IPS-20b (cell line): ENCODE measurements around the gene PDE6A.

ENCODE experiments used
- H3K27ac ChIP-seq: one replicate; pipeline ENCODE4 v1.5.1; 2013; ENCODE audit warnings: low read length
- H3K27me3 ChIP-seq: 2 replicates; pipeline ENCODE4 v1.6.1; 2013; ENCODE audit warnings: mild to moderate bottlenecking, low read length, inconsistent platforms; ENCODE audit not compliant: insufficient read depth
- H3K36me3 ChIP-seq: 2 replicates; pipeline ENCODE4 v1.6.1; 2013; ENCODE audit warnings: low read depth, mild to moderate bottlenecking, inconsistent platforms, low read length, moderate library complexity; ENCODE audit not compliant: insufficient read depth
- H3K4me1 ChIP-seq: 2 replicates; pipeline ENCODE4 v1.6.1; 2013; ENCODE audit warnings: mild to moderate bottlenecking, control low read depth, inconsistent platforms, low read length, moderate library complexity; ENCODE audit not compliant: insufficient read depth
- H3K4me3 ChIP-seq: 2 replicates; pipeline ENCODE4 v1.5.1; 2013; ENCODE audit warnings: mild to moderate bottlenecking, low read length, inconsistent platforms
- H3K9ac ChIP-seq: 2 replicates; pipeline ENCODE4 v1.6.1; 2013; ENCODE audit warnings: low read depth, mild to moderate bottlenecking, inconsistent platforms, low read length, moderate library complexity
- H3K9me3 ChIP-seq: 2 replicates; pipeline ENCODE4 v1.6.1; 2013; ENCODE audit warnings: mild to moderate bottlenecking, low read depth, low read length, inconsistent platforms; ENCODE audit not compliant: insufficient read depth

The PDE6A gene

DNA sequence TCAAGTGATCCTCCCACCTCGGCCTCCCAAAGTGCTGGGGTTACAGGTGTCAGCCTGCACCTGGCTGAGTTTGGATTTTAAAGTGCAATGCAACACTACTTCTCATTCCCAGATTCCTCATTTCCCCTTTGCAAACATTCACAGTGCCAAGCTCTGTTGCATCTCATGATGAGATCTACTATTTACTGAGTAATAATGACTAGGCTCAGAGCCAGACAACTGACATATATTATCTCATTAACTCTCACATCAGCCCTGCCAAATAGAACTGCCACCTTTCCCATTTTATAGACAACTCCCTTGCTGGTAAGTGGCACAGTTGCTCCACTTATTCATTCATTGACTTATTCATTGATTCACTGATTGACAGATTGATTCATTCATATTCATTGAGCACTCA lies 7.0 kb downstream of the PDE6A start:
- Histone ChIP-seq H3K9ac (no peak overlapping the region), H3K9me3 (no peaks in the 10 kb centered on the region), H3K4me1 (no peaks in the 10 kb centered on the region; the same call in 1 of the 2 replicates), H3K27ac (no peak overlapping the region), H3K27me3 (peaks cover under 1% of the 10 kb centered on the region; the same call in 1 of the 2 replicates), H3K36me3 (no peaks in the 10 kb centered on the region), H3K4me3 (no peak overlapping the region)

DNA sequence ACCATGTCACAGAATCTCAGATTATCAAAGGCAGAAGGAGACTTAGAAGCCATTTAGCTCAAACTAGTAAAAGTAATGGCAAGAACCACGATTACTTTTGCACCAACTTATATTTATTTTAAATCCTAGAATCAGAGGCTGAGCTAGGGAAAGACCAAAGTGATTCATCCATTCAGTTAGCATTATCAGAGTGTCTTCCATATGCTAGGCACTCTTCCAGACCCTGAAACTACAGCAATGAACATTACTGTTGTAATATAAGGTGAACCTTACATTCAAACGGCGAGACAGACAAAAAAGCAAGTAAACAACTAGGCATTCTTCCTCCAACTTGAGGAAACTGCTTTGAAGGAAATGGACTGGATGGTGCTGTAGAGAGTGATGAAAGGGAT lies 7.9 kb downstream of the PDE6A start:
- Histone ChIP-seq H3K9me3 (no peaks in the 10 kb centered on the region), H3K27ac (no peak overlapping the region), H3K4me3 (no peak overlapping the region), H3K9ac (no peak overlapping the region), H3K36me3 (no peaks in the 10 kb centered on the region), H3K4me1 (no peaks in the 10 kb centered on the region; the same call in 1 of the 2 replicates), H3K27me3 (peaks cover 8% of the 10 kb centered on the region; the same call in 1 of the 2 replicates)

DNA sequence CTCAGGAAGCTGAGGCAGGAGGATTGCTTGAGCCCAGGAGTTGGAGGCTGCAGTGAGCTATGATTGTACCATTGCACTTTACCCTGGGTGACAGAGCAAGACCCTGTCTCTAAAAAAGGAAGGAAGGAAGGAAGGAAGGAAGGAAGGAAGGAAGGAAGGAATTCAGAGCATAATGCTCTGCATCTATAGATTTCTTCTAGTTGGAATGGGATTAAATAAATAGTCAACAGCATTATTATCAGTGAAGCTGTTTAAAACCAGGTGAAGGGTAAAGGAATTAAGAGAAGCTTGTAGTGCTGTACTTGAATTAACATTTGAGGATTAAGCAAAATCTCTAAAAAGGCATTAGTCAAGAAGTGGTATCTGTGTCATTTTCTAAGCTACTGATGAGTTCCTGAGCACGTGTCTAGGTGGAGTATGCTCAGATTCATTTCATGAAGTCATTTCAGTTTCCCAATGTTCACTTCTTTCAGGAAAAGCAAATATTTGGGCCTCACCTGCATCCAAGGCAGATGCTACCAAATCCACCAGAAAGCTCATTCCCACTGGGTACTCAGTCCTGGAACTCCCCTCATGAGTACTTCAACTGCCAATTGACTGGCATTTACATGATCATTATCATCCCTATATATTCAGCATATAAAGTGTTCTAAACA lies 8.4 kb downstream of the PDE6A start:
- no peak overlapping the region for H3K4me3 ChIP-seq
- H3K4me1 ChIP-seq = no peaks in the 10 kb centered on the region; the same call in 1 of the 2 replicates
- H3K36me3 ChIP-seq = no peaks in the 10 kb centered on the region
- no peak overlapping the region for H3K27ac ChIP-seq
- H3K27me3 ChIP-seq = peaks cover 8% of the 10 kb centered on the region; the same call in 1 of the 2 replicates
- no peak overlapping the region for H3K9ac ChIP-seq
- no peaks in the 10 kb centered on the region for H3K9me3 ChIP-seq

DNA sequence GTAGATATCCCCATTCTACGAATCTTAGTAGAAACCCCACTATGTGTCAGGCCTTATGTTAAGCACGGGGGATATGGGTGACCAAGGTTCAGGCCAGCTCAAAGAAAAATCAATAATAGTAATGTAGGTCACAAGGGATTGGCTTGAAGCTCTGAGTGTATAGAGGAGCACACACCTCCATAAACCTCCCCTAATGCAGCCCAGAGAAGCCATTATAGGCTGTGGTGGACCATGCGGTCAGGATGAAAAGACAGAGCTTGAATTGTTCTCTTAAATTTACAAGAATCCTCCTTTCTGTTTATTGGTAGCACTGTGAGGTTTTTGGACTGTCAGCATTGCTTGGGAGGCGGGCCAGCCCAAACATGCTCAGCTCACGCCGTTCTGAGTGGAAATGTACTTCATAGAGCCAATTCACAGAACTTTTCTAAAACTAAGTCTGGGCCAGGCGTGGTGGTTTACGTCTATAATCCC lies 9.1 kb downstream of the PDE6A start:
- Histone ChIP-seq H3K9ac (no peak overlapping the region), H3K27me3 (peaks cover 8% of the 10 kb centered on the region; the same call in 1 of the 2 replicates), H3K9me3 (no peaks in the 10 kb centered on the region), H3K4me3 (no peak overlapping the region), H3K4me1 (no peaks in the 10 kb centered on the region; the same call in 1 of the 2 replicates), H3K36me3 (no peaks in the 10 kb centered on the region), H3K27ac (no peak overlapping the region)

DNA sequence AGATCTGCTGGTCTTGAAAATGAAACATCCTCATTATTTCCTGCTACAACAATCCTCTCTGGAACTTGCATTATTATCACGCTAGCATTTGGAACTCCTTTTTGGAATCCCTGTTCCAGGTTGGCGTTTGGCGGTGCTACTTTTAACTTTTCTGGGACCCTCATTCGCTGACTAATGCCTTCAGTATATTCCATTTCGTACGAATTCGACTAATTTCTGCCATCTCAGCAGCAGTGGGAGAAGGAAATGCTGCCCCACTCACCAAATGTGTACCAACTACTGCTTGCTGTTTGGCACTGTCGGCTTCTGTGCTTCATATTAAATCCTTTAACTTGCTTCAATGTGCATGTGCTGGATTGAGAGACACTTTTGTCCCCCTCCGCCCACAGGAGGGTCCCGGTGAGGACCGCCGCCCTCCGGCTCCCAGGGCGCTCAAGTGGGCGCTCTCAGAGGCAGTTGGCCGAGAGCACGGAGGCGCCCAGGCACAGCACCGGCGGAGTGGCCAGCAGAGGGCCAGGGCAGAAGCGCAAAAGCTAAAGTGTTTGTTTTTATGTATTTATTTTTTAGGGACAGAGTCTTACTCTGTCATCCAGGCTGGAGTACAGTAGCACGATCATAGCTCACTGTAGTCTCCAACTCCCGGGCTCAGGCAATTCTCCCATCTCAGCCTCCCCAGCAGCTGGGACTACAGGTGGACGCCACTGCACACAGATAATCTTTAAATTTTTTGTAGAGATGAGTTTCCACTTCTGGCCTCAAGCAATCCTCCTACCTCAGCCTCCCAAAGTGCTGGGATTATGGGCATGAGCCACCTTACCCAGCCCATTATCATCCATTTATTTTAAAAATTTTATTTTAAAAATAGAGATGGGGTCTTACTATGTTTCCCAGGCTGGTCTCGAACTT lies 11.9 kb downstream of the PDE6A start:
- Histone ChIP-seq H3K36me3 (no peaks in the 10 kb centered on the region), H3K27ac (no peak overlapping the region), H3K4me1 (no peaks in the 10 kb centered on the region; the same call in 1 of the 2 replicates), H3K27me3 (peaks cover 8% of the 10 kb centered on the region; the same call in 1 of the 2 replicates), H3K9ac (no peak overlapping the region), H3K9me3 (no peaks in the 10 kb centered on the region), H3K4me3 (peak overlapping the region; percentile 39; the same call in 1 of the 2 replicates)

DNA sequence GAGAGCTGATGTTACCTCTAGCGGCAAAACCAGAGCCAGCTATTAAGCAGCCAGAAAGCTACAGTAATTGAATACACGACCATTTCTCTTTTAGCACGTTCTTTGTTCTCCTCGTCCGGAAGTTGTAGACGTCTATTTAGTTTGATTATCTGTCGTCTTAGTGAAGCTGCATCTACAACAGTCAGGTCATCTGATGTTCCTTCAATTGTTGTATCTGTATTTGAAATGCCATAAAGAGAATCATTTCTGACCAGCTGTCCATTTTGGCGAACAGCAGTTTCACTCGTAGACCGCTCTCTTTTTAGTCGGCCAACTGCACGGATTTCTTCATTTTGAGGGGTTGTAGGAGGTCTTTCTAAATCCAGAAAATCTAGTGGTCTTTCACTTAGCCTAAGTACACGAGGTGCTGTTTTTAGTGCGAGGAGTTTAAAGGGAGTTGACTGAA lies 12.6 kb downstream of the PDE6A start:
- Histone ChIP-seq H3K4me3 (no peak overlapping the region), H3K9ac (no peak overlapping the region), H3K27ac (no peak overlapping the region)

DNA sequence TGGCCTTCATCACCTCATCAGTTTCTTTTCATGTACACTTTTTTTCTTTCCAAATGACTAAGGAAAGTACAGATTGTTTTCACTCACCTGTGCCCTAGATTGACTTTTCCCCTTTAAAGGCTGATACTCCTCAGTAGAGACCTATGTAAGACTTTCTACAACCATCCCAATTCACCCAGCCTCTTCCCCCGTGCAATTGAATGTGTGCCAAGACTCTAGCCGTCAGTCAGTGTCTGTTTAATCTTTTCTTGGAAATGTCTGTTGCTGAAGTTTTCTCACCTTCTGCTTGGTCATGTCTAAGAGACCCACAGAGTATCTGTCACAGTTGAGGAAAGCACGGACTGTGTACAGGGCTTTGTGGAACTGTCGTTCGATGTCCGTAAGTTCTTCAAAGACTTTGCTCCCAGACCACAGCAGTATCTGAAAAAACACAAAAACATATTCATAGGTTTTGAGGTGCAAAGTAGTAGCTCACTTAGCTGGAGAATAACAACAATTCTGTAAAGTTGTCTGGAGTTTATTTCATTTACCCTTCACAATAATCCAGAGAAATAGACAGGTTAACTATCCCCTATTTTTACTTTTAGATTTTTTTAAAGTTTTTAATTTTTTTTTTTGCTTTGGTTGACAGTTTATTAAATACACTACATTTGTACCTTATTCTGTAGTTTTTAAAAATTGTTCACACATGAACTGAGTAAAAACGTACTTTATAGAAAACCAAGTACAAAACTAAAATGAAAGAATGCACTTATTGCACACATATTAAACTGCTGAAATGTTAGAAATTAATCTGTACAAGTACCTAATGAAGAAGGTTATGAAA lies 13.6 kb downstream of the PDE6A start:
- no peak overlapping the region for H3K4me3 ChIP-seq
- no peak overlapping the region for H3K9ac ChIP-seq
- no peaks in the 10 kb centered on the region for H3K36me3 ChIP-seq
- H3K27me3 ChIP-seq = peaks cover 8% of the 10 kb centered on the region; the same call in 1 of the 2 replicates
- H3K4me1 ChIP-seq = no peaks in the 10 kb centered on the region
- H3K27ac ChIP-seq = no peak overlapping the region
- no peaks in the 10 kb centered on the region for H3K9me3 ChIP-seq

More for the DNA sequence above, 12.6 kb downstream of the PDE6A start:
- no peaks in the 10 kb centered on the region for H3K9me3 ChIP-seq
- no peaks in the 10 kb centered on the region for H3K36me3 ChIP-seq
- peaks cover 8% of the 10 kb centered on the region; the same call in 1 of the 2 replicates for H3K27me3 ChIP-seq
- no peaks in the 10 kb centered on the region for H3K4me1 ChIP-seq

DNA sequence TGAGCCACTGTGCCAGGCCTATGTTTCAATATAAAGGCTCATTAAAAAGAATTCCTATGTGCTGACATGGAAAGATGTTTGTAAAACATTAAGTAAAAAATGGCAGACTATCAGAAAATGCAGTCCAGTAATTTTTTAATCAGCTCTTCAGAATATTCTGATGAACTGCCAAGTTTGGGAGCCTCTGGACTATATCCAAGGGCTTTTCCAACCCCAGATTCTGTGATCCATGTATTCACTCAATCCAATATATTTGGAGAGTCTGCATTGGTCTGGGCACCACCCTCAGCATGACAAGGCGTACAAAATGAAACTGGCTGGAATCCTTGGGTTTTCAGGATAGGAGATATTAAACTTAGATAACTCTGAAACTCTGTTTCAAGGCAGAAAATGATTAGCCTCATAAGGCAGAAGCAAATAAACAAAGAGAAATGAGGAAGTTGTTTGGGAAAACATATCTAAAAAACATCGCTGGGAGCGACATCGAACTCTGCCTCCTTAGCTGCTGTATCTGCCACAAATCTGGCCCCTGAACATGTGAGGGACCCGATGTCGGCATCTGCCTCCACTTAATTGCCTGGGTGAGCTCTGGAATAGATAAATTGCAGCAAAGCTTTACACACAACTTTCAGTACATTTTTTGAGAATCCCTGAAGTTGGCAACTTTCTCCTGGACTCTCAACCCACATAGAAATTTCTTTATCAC lies 14.4 kb downstream of the PDE6A start:
- H3K27me3 ChIP-seq = peaks cover 8% of the 10 kb centered on the region; the same call in 1 of the 2 replicates
- no peaks in the 10 kb centered on the region for H3K9me3 ChIP-seq
- H3K9ac ChIP-seq = no peak overlapping the region
- H3K27ac ChIP-seq = no peak overlapping the region
- no peak overlapping the region for H3K4me3 ChIP-seq
- H3K4me1 ChIP-seq = no peaks in the 10 kb centered on the region
- no peaks in the 10 kb centered on the region for H3K36me3 ChIP-seq

DNA sequence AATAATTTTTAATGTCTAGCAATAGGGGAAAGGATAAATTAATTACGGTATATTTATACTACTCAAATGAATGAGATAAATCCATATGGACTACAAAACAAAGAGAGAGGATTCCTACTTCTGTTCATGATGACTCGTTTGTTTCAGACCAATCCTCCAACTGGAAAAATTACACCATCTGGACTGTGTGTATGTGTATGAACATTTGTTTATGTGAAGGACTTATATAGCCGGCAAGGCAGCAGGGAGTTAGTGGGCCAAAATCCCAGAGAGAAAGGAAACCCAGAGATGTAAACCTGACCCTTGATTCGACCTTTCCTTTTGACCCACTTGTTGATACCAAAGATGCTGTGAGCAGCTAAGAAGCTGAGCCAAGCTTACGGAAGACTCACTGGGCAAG lies 20.1 kb downstream of the PDE6A start:
- no peaks in the 10 kb centered on the region for H3K36me3 ChIP-seq
- no peak overlapping the region for H3K27ac ChIP-seq
- no peaks in the 10 kb centered on the region for H3K27me3 ChIP-seq
- no peak overlapping the region for H3K4me3 ChIP-seq
- H3K9me3 ChIP-seq = no peaks in the 10 kb centered on the region
- no peak overlapping the region for H3K9ac ChIP-seq
- H3K4me1 ChIP-seq = no peaks in the 10 kb centered on the region

DNA sequence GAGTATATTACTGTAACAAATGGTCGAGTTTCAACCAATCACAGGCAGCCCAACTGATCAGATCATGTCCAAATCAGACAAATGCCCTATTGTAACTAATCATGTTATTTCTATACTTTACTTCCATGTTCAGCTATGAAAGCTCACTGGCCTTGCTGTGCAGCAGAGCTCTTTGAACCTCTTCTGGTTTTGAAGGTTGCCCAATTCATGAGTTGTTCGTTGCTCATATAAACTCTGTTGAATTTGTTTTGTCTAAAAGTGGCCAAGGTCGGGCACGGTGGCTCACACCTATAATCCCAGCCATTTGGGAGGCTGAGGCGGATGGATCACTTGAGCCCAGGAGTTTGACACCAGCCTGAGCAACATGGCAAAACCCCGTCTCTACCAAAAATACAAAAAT lies 21.6 kb downstream of the PDE6A start:
- Histone ChIP-seq H3K9me3 (no peaks in the 10 kb centered on the region), H3K9ac (no peak overlapping the region), H3K36me3 (no peaks in the 10 kb centered on the region), H3K27ac (no peak overlapping the region), H3K27me3 (no peaks in the 10 kb centered on the region), H3K4me3 (no peak overlapping the region), H3K4me1 (no peaks in the 10 kb centered on the region)

DNA sequence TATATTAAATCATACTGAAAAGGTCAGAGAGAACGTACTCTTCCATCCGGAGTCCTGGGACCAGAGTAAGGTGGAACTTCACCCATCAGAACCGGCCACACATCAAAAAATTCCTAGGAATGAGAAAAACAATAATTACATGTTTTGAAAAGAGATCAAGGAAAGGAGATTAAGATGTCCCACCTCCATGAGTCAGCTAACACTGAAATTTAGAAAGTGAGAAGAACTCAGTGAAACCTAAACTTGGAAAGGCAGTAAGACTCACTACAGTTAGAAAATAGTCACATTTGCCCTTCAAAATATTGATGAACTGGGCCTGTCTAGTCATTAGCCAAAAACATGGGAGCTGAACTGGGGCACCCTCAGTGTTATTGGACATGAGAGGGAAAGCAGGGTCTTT lies 23.0 kb downstream of the PDE6A start:
- Histone ChIP-seq H3K4me3 (no peak overlapping the region), H3K9ac (no peak overlapping the region), H3K9me3 (no peaks in the 10 kb centered on the region), H3K27ac (no peak overlapping the region), H3K27me3 (no peaks in the 10 kb centered on the region), H3K4me1 (no peaks in the 10 kb centered on the region), H3K36me3 (no peaks in the 10 kb centered on the region)
